GM06990 (cell line): Measurements from ENCODE around the gene CABP1.

Source experiments
- DNase-seq: peaks from one replicate; pipeline ENCODE4 v3.0.0-alpha.2; 2011; ENCODE audit not compliant: insufficient read length; ENCODE audit errors: extremely low read depth
- H3K27me3 ChIP-seq: replicated peaks from 2 replicates; pipeline ENCODE4 v1.6.0; 2011; ENCODE audit warnings: low read length; ENCODE audit not compliant: control insufficient read depth, insufficient read depth
- H3K36me3 ChIP-seq: 2 replicates; pipeline ENCODE4 v1.5.1; 2011; ENCODE audit warnings: low read length; ENCODE audit not compliant: control insufficient read depth, insufficient read depth
- H3K4me3 ChIP-seq: replicated peaks from 2 replicates; pipeline ENCODE4 v1.5.1; 2011; ENCODE audit warnings: low read depth, mild to moderate bottlenecking, control low read depth, low read length
- TF ChIP-seq, protein P1 (sequence below): IDR thresholded peaks from 2 replicates; pipeline ENCODE4 v1.5.1; 2011; ENCODE audit warnings: low read length, control low read depth, mild to moderate bottlenecking, inconsistent platforms; ENCODE audit not compliant: insufficient read depth, poor library complexity, severe bottlenecking

CABP1 gene

DNA sequence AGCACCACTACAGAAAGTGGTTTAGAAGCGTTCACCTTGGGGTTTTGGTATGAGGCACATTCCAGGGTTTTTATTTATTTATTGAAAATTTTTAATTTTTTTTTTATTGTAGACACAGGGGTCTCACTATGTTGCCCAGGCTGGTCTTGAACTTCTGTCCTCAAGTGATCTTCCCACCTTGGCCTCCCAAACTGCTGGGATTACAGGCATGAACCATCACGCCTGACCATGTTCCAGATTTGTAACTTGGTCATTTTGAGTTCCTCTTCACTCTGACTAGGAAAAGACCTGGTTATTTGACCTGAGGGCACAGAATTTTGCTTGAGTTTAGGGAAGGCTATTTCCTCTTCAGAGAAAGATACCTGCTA, 49.6 kb downstream of the CABP1 start:
- Histone ChIP-seq H3K27me3 (no peaks in the 10 kb centered on the region), H3K4me3 (no peak overlapping the region), H3K36me3 (peaks cover 11% of the 10 kb centered on the region)
- TF ChIP-seq, protein P1, sequence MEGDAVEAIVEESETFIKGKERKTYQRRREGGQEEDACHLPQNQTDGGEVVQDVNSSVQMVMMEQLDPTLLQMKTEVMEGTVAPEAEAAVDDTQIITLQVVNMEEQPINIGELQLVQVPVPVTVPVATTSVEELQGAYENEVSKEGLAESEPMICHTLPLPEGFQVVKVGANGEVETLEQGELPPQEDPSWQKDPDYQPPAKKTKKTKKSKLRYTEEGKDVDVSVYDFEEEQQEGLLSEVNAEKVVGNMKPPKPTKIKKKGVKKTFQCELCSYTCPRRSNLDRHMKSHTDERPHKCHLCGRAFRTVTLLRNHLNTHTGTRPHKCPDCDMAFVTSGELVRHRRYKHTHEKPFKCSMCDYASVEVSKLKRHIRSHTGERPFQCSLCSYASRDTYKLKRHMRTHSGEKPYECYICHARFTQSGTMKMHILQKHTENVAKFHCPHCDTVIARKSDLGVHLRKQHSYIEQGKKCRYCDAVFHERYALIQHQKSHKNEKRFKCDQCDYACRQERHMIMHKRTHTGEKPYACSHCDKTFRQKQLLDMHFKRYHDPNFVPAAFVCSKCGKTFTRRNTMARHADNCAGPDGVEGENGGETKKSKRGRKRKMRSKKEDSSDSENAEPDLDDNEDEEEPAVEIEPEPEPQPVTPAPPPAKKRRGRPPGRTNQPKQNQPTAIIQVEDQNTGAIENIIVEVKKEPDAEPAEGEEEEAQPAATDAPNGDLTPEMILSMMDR, result no peak
- DNase-seq, result no peak

DNA sequence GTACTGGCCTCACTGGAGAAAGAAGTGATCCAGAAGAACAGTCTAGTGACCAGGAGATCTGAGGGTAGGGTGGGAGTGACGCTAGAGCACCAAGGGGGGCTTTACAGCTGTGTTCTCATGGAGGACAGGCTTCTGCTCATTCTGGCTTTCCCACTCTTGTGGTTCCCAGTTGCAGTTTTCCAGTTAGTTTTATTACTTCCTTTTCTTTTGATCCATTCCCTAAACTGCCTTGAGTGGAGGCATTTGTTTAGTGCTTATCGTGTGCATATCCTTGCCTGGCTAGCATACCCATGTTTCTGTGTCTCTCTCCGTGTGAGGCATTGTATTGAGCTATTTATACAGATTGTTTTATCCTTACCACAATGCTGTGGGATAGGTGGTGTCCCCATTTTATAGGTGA, 50.6 kb downstream of the CABP1 start:
- no peak for DNase-seq
- TF ChIP-seq, protein P1, result no peak
- H3K36me3 ChIP-seq, result peaks cover 15% of the 10 kb centered on the region
- no peaks in the 10 kb centered on the region for H3K27me3 ChIP-seq
- H3K4me3 ChIP-seq, result no peak overlapping the region

DNA sequence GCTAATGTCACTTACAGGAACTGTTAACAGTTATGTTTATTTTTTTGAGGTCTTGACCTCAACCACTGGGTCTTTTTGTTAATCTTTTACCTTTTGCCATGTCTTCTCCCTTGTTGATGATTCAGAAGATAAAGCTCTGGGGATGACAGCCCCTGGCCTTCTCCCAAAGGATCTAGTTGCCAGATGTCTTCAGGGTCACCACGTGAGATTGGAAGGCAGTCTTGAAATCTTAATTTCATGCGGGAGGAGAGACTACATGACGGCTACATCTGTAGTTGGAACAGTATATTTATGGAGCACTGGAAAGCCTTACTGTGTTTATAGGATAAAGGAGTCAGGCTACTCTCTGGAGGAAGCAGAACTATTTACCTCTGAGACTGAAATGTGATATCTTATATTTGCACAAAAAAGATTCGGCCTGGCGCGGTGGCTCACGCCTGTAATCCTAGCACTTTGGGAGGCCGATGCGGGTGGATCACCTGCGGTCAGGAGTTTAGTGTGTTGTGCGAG, 52.2 kb downstream of the CABP1 start:
- Histone ChIP-seq H3K4me3 (no peak overlapping the region), H3K27me3 (no peaks in the 10 kb centered on the region), H3K36me3 (peaks cover 23% of the 10 kb centered on the region)
- no peak for DNase-seq
- TF ChIP-seq, protein P1, result no peak

DNA sequence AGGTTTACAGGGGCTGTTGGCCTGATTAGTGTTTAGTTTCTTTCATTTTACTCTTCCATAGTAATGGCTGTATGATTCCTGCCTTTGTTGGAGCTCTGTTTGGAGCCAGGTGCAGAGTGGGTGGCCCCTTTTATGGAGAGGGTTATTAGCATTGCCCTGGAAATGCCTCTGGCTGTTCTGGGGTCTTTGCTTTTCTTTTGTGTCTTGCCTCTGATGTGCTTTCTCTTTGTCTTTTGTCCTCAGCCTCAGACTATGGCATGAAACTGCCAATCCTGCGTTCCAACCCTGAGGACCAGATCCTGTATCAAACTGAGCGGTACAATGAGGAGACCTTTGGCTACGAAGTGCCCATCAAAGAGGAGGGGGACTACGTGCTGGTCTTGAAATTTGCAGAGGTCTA, 53.4 kb downstream of the CABP1 start:
- DNase-seq, result no peak
- H3K27me3 ChIP-seq, result no peaks in the 10 kb centered on the region
- peaks cover 26% of the 10 kb centered on the region for H3K36me3 ChIP-seq
- H3K4me3 ChIP-seq, result no peak overlapping the region
- TF ChIP-seq, protein P1, result no peak

DNA sequence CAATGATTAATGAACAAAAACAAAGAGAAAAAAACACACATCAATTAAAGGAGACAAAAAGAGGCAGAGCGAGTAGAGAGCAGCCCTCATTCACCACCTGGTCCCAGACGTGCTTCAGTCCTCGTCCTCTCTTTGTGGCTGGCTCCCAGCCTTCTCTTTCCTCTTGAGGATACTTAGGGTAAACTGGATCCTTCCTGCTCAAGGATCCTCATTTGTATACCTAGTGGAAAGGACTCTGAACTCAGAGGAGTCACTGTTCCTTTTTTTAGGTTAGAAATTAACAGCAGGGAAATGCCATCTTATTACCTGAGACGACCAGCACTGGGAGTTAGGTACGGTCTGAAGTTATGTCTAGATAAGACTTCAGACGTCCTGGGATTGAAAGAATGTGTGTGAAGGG, 56.2 kb downstream of the CABP1 start:
- no peak for DNase-seq
- H3K36me3 ChIP-seq, result peaks cover 37% of the 10 kb centered on the region
- TF ChIP-seq, protein P1, result no peak

DNA sequence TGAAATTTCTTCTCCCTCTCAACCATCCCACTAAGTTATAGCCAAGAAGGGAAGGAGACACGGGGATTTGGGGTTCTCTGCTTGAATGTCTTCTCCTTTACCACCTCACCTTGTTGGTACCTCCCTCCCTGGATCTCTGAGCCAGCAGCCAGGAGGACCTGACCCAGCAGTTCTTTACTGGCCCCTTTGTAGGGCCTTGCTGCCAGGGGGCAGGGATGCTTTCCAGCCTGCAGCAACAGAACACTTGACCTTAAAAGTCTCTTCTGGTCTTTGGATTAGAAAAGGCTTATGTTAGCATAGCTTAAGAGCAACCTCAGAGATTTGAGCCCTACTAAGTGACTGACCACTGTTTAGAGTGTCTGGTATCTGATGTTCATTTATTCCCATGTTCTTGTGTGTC, 56.9 kb downstream of the CABP1 start:
- DNase-seq, result no peak
- Histone ChIP-seq H3K27me3 (no peaks in the 10 kb centered on the region), H3K36me3 (peaks cover 37% of the 10 kb centered on the region), H3K4me3 (no peak overlapping the region)
- TF ChIP-seq, protein P1, result no peak

More for the DNA sequence above, 56.2 kb downstream of the CABP1 start:
- Histone ChIP-seq H3K4me3 (no peak overlapping the region), H3K27me3 (no peaks in the 10 kb centered on the region)
